Endodermal cell (in vitro differentiated cells): ENCODE measurements around the gene TRPC4. TPM values are rescaled to one million over a fixed set of nuclear protein-coding genes. Genes with fewer than 3 reads are reported as not detected.
A peak's percentile ranks its signal among the peaks of the same experiment; 100 is the strongest.

ENCODE experiments used
- DNase-seq: peaks from one replicate; pipeline ENCODE4 v3.0.0-alpha.2; 2017
- H3K27ac ChIP-seq: 2 replicates; pipeline ENCODE4 v1.5.1; 2013; ENCODE audit warnings: mild to moderate bottlenecking, low read depth, low read length, moderate library complexity
- H3K27me3 ChIP-seq: 2 replicates; pipeline ENCODE4 v1.6.1; 2013; ENCODE audit warnings: mild to moderate bottlenecking, low read length, moderate library complexity; ENCODE audit not compliant: insufficient read depth, control insufficient read depth, poor library complexity, severe bottlenecking
- H3K36me3 ChIP-seq: 2 replicates; pipeline ENCODE4 v1.7.0; 2013; ENCODE audit warnings: mild to moderate bottlenecking, low read length, moderate library complexity; ENCODE audit not compliant: control insufficient read depth, insufficient read depth
- H3K4me1 ChIP-seq: one replicate; pipeline ENCODE4 v1.7.0; 2013; ENCODE audit warnings: low read length; ENCODE audit not compliant: control insufficient read depth, insufficient read depth
- H3K4me3 ChIP-seq: 2 replicates; pipeline ENCODE4 v1.5.1; 2013; ENCODE audit warnings: mild to moderate bottlenecking, low read length, moderate library complexity
- H3K9ac ChIP-seq: 2 replicates; pipeline ENCODE4 v1.6.1; 2013; ENCODE audit warnings: mild to moderate bottlenecking, low read length, moderate library complexity; ENCODE audit not compliant: poor library complexity, severe bottlenecking; ENCODE audit errors: extremely low read depth
- H3K9me3 ChIP-seq: 2 replicates; pipeline ENCODE4 v1.6.1; 2013; ENCODE audit warnings: mild to moderate bottlenecking, low read length, moderate library complexity; ENCODE audit not compliant: control insufficient read depth
- H3K27ac Mint-ChIP-seq: 2 replicates; pipeline ENCODE4 v1.8.0; 2020; ENCODE audit warnings: mixed read lengths
- H3K27me3 Mint-ChIP-seq: 2 replicates; pipeline ENCODE4 v1.8.0; 2021; ENCODE audit warnings: mild to moderate bottlenecking, mixed read lengths; ENCODE audit not compliant: insufficient read depth
- H3K36me3 Mint-ChIP-seq: 2 replicates; pipeline ENCODE4 v1.8.0; 2020; ENCODE audit warnings: low read depth, mixed read lengths
- H3K4me1 Mint-ChIP-seq: 2 replicates; pipeline ENCODE4 v1.8.0; 2020; ENCODE audit warnings: mixed read lengths
- H3K4me3 Mint-ChIP-seq: 2 replicates; pipeline ENCODE4 v1.8.0; 2020; ENCODE audit warnings: mild to moderate bottlenecking, moderate library complexity, mixed read lengths
- H3K9me3 Mint-ChIP-seq: 2 replicates; pipeline ENCODE4 v1.8.0; 2020; ENCODE audit warnings: mild to moderate bottlenecking, mixed read lengths
- CTCF ChIP-seq: fragments of 200-600 bp; sonication (generic); conservative IDR thresholded peaks from 2 replicates; pipeline ENCODE4 v1.5.0; 2021; ENCODE audit warnings: antibody characterized with exemption, mild to moderate bottlenecking
- WGBS, 2 experiments: methylation state at CpG; one replicate each; pipeline versions ENCODE4 v1.1.5 to v1.1.7; 2013; ENCODE audit warnings: missing lambda C conversion rate in 2 of 2, mixed read lengths in 1 of 2; ENCODE audit not compliant: insufficient coverage in 1 of 2, insufficient read length in 1 of 2; 5-methylcytosine and 5-hydroxymethylcytosine counted together
- total RNA-seq, 2 donors: library from RNA; stranded (reverse); fragmentation: NEBNext Ultra II Directional in 1 of 2; extraction: Animal tissue kit (Norgen Biotek cat#: 25700) in 1 of 2; gene quantifications; 2 replicates in 1 of 2; 3 replicates in 1 of 2; pipeline ENCODE4 v1.2.1, GENCODE V29; 2021

The TRPC4 gene
- total RNA-seq, 2 donors from 2014 or later: 22.5 to 28.5 TPM

- DNase-seq: no peak
- no peak overlapping the region for H3K27ac Mint-ChIP-seq
- peak overlapping the region; percentile 2 for H3K4me3 ChIP-seq
- H3K9me3 ChIP-seq: no peaks in the 10 kb centered on the region
- H3K9me3 Mint-ChIP-seq: no peaks in the 10 kb centered on the region
- no peaks in the 10 kb centered on the region for H3K27me3 ChIP-seq
- TF ChIP-seq CTCF: no peak
- peaks cover 32% of the 10 kb centered on the region for H3K4me1 Mint-ChIP-seq
- H3K4me3 Mint-ChIP-seq: no peak overlapping the region
- peaks cover 9% of the 10 kb centered on the region for H3K4me1 ChIP-seq
- H3K9ac ChIP-seq: no peak overlapping the region
- H3K27me3 Mint-ChIP-seq: no peaks in the 10 kb centered on the region
- 90 to 93% methylated on average over 3 to 5 of the region's 5 CpGs for WGBS, 2 experiments
- H3K27ac ChIP-seq: no peak overlapping the region
- no peaks in the 10 kb centered on the region for H3K36me3 ChIP-seq
- peaks cover 15% of the 10 kb centered on the region for H3K36me3 Mint-ChIP-seq
Observed at GRCh38 chr13:37685206-37685605, 184.4 kb downstream of the TRPC4 start.

- DNase-seq: no peak
- no peak overlapping the region for H3K9ac ChIP-seq
- H3K27ac ChIP-seq: peak overlapping the region; percentile 61
- H3K27me3 ChIP-seq: no peaks in the 10 kb centered on the region
- no peak overlapping the region for H3K4me3 ChIP-seq
- TF ChIP-seq CTCF: no peak
- Mint-ChIP-seq H3K27ac (peak overlapping the region; percentile 19), H3K9me3 (no peaks in the 10 kb centered on the region), H3K4me3 (no peak overlapping the region), H3K4me1 (peaks cover 36% of the 10 kb centered on the region), H3K27me3 (no peaks in the 10 kb centered on the region), H3K36me3 (peaks cover 8% of the 10 kb centered on the region)
- H3K4me1 ChIP-seq: peaks cover 11% of the 10 kb centered on the region
- 78 to 87% methylated on average over 1 to 3 of the region's 3 CpGs for WGBS, 2 experiments
- H3K36me3 ChIP-seq: no peaks in the 10 kb centered on the region
- H3K9me3 ChIP-seq: no peaks in the 10 kb centered on the region
Observed at GRCh38 chr13:37682496-37682895, 187.1 kb downstream of the TRPC4 start.

- peak overlapping the region; percentile 32 for H3K4me3 ChIP-seq
- H3K4me3 Mint-ChIP-seq: no peak overlapping the region
- no peaks in the 10 kb centered on the region for H3K27me3 ChIP-seq
- no peaks in the 10 kb centered on the region for H3K9me3 Mint-ChIP-seq
- no peak for DNase-seq
- peaks cover 36% of the 10 kb centered on the region for H3K4me1 Mint-ChIP-seq
- no peak overlapping the region for H3K9ac ChIP-seq
- peaks cover 11% of the 10 kb centered on the region for H3K4me1 ChIP-seq
- H3K27ac Mint-ChIP-seq: peak overlapping the region; percentile 16
- H3K36me3 Mint-ChIP-seq: peaks cover 5% of the 10 kb centered on the region
- TF ChIP-seq CTCF: no peak
- peak overlapping the region; percentile 59 for H3K27ac ChIP-seq
- no peaks in the 10 kb centered on the region for H3K27me3 Mint-ChIP-seq
- 89 to 90% methylated on average over 5 to 6 of the region's 6 CpGs for WGBS, 2 experiments
- H3K36me3 ChIP-seq: no peaks in the 10 kb centered on the region
- H3K9me3 ChIP-seq: no peaks in the 10 kb centered on the region
Observed at GRCh38 chr13:37681281-37682032, 188.1 kb downstream of the TRPC4 start.
